Gastroesophageal sphincter (tissue), 3 donors: ENCODE results near the gene MAP1LC3A.

ENCODE experiments used
- CTCF ChIP-seq, 4 experiments: fragments of 200-600 bp in 2 of 4; fragments of 450-650 bp in 2 of 4; sonication (generic) in 1 of 4; IDR thresholded peaks; one replicate each; pipeline ENCODE4 v1.5.1; 2017 to 2019; ENCODE audit warnings: antibody characterized with exemption in 4 of 4, mild to moderate bottlenecking in 2 of 4, moderate library complexity in 2 of 4
- POLR2A ChIP-seq, 2 donors: fragments of 450-650 bp; IDR thresholded peaks; one replicate each; pipeline ENCODE4 v1.6.1; 2017; ENCODE audit warnings: antibody characterized with exemption in 2 of 2, mild to moderate bottlenecking in 2 of 2, moderate library complexity in 1 of 2

GRCh38 chr20:34558320-34559218 is at the start of gene MAP1LC3A:
- peak; percentile 78 to 84 for TF ChIP-seq POLR2A (IDR thresholded peaks at IDR 0.05)
- peak in 1 of 4 experiments; percentile 6 for TF ChIP-seq CTCF (IDR thresholded peaks at IDR 0.05)
